Right lobe of liver (tissue), 4 donors: ENCODE data around the gene CCT6B.

ENCODE experiments used
- POLR2A ChIP-seq: fragments of 450-650 bp; IDR thresholded peaks from one replicate; pipeline ENCODE4 v1.6.1; 2017; ENCODE audit warnings: antibody characterized with exemption, mild to moderate bottlenecking
- TF ChIP-seq, protein P1 (sequence below), 4 donors: fragments of 200-600 bp in 3 of 4; fragments of 450-650 bp in 1 of 4; IDR thresholded peaks; one replicate each; pipeline versions ENCODE4 v1.5.1 to v1.8.0; 2016 to 2022; ENCODE audit warnings: antibody characterized with exemption in 4 of 4, mild to moderate bottlenecking in 2 of 4
- donor health status: DM: no; HTN: no; CAD: no.
- donor health status: DM: no; HTN: no; CAD: no.
- donor health status: DM: no; HTN: yes; CAD: no.

DNA sequence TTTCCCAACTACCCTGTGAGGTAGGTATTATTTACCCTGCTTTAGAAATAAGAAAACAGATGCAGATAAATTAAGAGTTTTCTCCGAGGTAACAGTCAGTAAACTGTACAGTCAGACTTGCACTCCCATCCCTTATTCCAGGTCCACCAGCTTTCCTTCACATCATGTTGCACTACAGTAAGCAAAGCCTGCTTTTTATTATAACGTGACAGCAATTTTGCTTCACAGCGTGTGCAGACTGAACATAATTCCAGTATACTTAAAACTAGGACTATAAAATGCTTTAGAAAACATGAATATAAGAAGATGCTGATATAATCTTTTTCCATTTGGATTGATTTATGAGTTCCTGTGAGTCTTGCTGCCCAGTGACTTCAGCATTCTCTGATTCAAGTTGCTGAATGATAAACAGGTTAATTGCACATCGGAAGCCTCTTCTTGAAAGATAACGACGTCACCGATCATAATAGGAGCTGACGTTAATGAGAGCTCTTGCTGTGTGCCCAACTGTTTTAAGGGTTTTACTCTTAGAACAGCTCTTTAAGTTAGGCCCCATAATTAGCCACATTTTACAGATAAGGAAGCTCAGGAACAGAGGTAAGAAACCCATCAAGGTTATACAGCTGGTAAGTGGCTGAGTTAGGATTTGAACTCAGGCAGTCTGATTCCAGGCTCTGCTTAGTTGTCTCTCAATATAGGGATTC is 20.4 kb upstream of the CCT6B start:
- TF ChIP-seq, protein P1, sequence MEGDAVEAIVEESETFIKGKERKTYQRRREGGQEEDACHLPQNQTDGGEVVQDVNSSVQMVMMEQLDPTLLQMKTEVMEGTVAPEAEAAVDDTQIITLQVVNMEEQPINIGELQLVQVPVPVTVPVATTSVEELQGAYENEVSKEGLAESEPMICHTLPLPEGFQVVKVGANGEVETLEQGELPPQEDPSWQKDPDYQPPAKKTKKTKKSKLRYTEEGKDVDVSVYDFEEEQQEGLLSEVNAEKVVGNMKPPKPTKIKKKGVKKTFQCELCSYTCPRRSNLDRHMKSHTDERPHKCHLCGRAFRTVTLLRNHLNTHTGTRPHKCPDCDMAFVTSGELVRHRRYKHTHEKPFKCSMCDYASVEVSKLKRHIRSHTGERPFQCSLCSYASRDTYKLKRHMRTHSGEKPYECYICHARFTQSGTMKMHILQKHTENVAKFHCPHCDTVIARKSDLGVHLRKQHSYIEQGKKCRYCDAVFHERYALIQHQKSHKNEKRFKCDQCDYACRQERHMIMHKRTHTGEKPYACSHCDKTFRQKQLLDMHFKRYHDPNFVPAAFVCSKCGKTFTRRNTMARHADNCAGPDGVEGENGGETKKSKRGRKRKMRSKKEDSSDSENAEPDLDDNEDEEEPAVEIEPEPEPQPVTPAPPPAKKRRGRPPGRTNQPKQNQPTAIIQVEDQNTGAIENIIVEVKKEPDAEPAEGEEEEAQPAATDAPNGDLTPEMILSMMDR (IDR thresholded peaks at IDR 0.05), result no peak
- no peak for TF ChIP-seq POLR2A
